Stimulated activated CD4-positive, alpha-beta T cell treated with anti-CD3 and anti-CD28 coated beads, Interleukin-4, amount 100 ng/mL, for 4 hours (primary cell): ENCODE data around the gene ZNF585A.
A peak's percentile ranks its signal among the peaks of the same experiment; 100 is the strongest.
"Not testable (repeated sequence)": the region's sequence is repeated elsewhere in the genome, so short reads cannot be mapped to it uniquely, and the experiment has no call there.

Experiments
- DNase-seq, 2 experiments: peaks; one replicate each; pipeline ENCODE4 v3.0.0-alpha.2; 2020

The ZNF585A gene

DNA sequence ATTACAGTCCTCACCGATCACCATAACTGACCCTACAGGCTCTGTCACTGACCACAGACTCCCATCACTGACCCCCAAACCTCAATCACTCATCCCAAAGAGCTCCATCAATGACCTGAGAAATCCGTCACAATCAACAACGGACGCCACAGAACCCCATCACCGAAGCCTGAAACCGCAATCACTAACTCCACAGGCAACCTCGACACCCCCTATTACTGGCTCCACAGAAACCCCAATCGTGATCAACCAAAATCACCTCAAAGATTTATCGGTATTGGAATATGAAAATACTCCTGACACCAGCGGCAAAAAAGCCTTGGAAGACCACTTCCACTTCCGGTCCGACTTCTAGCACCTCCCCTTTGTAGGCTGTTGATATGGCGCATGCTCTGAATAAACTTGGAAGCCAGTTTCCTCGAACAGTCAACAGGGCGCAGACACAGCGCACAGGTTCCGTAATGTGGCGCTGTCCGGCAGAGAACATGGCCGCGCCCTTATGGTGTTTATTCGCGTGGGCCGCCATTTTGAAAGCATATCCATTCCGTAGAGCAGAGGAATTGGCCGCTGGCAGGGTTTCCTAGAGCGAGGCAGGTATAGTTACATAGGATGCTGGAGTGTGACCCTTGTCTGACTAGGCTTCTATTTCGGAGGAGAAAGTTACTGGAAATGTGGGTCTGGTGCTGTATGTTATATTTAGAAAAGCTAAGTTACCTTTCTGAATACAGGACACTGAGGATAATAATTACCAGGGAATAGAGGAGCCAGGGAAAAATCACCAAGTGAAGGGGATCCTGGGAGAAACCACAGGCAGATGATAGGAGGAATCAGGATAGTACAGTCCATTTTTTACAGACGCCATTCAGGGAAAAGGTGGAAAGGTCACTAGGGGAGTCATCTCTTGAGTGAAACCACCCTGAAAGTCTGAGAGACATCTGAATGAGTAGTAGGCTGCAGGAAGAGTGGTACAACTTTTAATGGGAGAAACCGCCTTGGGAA, at the start of gene ZNF585A:
ZNF585A (minus strand) TSS at position 328 of the 999 bp plus-strand sequence. CDS start 2,785 bp downstream, outside the sequence.
- peak; percentile 81 to 91 for DNase-seq

DNA sequence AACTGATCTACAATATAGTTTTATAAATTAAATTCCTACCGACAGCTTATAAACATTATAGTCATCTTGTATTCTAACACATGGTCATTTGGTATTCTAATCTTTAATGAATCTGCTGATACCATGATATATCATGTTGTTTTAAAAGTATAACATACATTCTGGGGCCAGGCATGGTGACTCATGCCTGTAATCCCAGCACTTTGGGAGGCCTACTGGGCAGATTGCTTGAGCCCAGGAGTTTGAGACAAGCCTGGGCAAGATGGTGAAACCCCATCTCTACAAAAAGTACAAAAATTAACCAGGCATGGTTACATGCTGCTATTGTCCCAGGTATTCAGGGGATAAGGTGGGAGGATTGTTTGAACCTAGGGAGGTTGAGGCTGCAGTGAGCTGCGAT, 48.6 kb upstream of the ZNF585A start:
- DNase-seq: no peak

DNA sequence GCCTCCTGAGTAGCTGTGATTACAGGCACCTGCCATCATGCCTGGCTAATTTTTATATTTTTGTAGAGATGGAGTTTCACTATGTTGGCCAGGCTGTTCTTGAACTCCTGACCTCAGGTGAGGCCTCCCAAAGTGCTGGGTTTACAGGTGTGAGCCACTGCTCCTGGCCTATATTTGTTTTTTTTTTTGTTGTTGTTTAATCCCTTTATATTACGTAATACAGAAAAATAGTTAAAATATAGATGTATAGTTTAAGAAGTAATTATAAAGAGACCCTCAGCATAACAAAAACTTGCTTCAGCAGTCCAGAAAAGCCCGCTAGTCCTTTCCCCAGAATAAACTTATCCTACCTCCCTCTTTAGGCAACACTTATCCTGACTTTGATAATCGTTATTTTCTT, 47.9 kb upstream of the ZNF585A start:
- no peak for DNase-seq

DNA sequence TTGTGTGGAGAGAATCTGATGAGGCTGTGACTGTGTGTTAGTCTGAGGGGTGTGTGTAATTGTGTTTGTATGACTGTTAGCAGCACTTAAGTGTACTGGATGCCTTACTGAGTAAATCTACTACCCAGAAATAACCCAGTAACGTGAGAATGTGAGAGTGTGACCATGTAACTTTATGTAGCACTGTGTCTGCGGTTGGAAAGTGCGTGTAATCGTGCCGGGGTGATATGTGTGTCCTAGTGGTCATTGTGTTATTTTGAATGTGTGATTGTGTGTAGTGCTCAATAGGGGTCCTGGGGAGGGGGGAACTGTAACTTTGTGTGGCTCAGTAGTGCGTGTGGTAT, 46.1 kb upstream of the ZNF585A start:
- peak in 1 of 2 experiments; percentile 4 for DNase-seq

DNA sequence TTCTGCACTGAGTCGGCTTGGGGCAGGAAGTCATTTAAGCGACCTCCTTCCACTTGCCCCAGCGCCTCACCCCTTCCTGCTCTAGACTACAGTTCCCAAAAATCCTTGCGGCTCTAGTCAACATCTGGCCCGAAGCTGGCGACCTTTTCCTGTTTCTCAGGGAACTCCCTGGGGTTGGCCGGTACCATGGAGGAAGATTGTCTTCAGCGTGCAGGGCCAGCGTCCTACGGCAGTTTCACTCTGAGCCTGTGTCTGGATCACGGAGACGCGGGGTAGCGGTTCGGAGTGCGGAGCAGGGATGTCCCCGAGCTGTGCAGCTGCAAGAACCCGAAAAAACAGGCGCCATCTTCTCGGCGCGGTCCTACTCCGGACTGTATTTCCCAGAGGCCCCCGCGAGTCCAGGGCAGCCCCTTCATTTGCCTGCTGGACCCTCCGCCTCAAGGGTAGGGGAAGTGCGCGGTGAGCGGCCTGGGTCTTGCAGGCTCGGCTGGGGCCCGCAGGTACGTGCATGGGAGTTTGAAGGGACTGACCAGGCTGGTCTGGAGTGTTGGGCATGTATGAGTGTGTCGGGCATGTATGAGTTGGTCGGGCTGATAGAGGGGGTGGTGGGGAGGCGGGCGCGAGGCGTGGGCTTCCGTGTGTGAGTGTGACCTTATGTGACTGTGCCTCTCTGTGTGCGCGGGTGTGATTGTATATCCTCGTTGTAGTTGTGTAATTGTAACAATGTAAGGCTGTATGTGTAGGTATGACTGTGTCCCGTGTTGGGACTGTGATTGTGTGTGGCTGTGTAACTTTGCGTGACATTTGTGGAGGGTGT, 45.5 kb upstream of the ZNF585A start, which contains the start of gene ZNF383:
ZNF383 (plus strand) TSS at position 440 of the 817 bp plus-strand sequence. CDS start 12,240 bp downstream, outside the sequence.
- peak; percentile 79 to 81 for DNase-seq

DNA sequence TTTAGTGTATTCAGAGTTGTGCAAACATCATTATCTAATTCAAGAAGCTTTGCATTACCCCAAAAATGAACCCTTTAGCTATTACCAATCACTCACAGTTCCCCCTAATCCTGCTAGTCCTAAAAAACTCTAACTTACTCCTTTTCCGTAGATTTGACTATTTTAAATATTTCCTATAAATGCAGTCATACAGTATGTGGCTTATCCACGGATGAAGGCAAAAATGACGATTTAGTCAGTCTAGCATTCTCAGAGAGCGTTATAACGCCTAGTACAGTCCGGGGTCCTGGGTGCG, 44.9 kb upstream of the ZNF585A start:
- DNase-seq: no peak

DNA sequence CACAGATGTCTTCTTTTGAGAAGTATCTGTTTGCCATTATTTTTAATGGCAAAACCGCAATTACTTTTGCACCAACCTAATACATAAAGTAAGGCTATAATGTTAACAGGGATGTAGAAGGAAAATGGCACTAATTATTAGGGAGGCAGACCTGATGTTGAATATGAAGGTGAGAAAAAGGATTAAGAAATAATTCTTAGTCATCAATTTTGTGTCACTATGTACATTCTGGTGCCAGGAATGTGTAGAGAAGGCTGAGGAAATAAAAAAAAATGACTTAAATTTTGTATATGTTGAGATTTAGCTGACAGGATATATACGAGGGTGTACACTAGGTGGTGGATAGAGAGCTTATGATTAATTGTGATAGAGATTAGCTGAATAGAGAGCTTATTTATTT, 25.3 kb upstream of the ZNF585A start:
- no peak for DNase-seq

DNA sequence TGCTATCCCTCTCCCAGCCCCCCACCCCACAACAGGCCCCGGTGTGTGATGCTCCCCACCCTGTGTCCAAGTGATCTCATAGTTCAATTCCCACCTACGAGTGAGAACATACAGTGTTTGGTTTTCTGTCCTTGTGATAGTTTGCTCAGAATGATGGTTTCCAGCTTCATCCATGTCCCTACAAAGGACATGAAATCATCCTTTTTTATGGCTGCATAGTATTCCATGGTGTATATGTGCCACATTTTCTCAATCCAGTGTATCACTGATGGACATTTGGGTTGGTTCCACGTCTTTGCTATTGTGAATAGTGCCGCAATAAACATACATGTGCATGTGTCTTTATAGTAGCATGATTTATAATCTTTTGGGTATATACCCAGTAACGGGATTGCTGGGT, 24.6 kb upstream of the ZNF585A start:
- not testable (repeated sequence) for DNase-seq

DNA sequence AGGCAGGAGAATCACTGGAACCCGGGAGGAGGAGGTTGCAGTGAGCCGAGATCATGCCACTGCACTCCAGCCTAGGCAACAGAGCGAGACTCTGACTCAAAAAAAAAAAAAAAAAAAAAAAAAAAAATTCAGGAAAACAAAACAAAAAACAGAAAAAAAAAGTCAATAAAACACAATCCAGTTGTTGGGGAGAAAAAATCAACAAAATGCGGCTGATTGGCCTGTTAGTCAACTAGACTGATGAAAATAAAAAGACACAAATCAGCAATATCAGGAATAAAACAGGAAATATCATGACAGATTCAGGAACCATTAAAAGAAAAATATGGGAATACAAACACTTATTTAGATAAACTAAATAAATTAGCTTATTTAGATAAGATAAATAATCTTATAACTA, 22.8 kb upstream of the ZNF585A start:
- not testable (repeated sequence) for DNase-seq

DNA sequence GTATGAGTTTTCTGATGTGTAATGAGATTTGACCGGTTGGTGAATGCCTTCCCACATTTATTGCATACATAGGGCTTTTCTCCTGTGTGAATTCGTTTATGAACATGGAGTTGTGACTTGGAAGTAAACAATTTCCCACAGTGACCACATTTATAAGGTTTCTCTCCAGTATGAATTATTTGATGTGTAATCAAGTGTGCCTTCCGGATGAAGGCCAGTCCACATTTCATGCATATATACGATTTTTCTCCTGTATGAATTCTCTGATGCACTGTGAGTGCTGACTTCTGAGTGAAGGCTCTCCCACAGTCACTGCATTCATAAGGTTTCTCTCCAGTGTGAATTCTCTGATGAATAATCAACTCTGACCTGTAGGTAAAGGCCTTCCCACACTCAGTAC, 13.6 kb upstream of the ZNF585A start:
- not testable (repeated sequence) for DNase-seq

DNA sequence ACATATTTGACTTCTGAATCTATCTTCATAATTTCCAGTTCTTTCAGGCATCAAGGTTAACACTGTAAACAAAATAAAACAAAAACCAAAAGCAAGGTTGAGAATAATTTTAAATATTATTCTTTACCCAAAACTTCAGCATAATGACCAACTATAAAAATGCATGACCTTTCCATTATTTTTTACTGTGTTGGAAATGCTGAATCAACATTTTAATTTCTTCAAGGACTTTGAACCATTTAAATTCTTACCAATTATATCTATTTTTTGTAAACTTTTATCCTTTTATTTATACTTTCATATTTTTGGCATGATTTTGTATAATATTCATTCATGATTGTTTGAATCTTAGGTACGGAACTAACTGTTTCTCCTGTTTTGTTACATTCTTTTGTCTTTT, 6.9 kb downstream of the ZNF585A start:
- DNase-seq: no peak

DNA sequence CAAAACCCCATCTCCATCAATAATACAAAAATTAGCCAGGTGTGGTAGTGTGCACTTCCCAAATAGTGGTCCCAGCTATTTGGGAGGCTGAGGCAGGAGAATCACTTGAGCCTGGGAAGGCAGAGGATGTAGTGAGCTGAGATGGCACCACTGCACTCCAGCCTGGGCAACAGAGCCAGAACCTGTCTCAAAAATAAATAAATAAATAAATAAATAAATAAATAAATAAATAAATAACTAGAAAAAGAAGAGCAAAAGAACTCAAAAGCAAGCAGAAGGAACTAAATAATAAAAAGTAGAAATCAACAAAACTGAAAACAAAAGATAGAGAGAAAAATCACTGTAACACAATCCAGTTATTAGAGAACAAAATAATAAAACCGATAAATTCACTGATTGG, 12.3 kb downstream of the ZNF585A start:
- no peak for DNase-seq

DNA sequence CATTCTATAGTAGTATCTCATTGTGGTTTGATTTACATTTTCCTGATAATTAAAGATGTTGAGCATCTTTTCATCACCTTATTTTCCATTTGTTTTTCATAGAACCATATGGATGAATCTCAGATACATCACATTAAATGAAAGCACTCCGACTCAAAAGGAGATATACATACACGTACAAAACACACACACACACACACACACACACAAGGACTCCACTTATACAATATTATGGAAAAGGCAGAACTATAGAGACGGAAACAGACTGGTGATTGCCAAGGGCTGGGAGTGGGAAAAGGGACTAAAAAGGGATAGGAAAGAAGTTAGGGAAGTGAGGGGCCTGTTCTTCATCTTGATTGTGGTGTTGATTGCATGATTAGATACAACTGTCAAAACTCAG, 24.3 kb downstream of the ZNF585A start:
- DNase-seq: no peak

DNA sequence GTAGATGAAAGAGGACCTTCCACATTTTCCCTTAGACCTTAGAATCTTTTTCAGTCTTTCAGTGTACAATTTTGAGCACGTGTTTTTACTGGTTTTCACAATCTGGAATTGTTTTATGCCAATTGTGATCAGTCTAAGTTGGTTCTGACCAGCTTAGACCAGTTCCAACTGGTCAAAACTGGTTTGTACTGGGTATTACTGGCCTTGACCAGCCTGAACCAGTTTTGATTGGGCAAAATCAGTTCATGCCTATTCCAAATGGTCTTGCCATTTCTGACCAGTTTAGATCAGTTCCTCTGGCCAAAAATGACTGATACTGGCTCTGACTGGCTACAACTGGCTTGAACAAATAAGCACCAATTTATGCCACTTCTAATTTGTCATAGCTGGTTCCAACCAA, 36.4 kb downstream of the ZNF585A start:
- no peak for DNase-seq

DNA sequence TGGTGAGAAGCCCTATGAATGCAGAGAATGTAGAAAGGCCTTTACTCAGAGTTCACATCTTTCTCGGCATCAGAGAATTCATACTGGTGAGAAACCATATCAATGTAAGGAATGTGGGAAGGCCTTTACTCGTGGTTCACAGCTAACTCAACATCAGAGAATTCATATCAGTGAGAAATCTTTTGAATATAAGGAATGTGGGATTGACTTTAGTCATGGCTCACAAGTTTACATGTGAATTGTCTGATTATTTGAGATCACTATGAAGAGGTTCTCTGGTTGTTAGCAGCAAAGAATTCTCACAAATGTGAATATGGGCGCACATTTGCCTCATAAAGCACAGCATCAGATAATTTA, 43.7 kb downstream of the ZNF585A start:
- no peak for DNase-seq

DNA sequence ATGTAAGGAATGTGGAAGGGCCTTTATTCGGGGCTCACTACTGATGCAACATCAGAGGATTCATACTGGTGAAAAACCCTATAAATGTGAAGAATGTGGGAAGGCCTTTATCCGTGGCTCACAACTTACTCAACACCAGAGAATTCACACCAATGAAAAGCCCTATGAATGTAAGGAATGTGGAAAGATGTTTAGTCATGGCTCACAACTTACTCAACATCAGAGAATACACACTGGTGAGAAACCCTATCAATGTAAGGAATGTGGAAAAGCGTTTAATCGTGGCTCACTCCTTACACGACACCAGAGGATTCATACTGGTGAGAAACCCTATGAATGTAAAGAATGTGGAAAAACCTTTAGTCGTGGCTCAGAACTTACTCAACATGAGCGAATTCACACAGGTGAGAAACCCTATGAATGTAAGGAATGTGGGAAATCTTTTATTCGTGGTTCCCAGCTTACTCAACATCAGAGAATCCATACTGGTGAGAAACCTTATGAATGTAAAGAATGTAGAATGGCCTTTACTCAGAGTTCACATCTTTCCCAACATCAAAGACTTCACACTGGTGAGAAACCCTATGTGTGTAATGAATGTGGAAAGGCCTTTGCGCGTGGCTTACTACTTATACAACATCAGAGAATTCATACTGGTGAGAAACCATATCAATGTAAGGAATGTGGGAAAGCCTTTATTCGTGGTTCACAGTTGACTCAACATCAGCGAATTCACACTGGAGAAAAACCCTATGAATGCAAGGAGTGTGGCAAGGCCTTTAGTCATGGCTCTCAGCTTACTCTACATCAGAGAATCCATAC, 44.3 kb downstream of the ZNF585A start:
- no peak for DNase-seq

DNA sequence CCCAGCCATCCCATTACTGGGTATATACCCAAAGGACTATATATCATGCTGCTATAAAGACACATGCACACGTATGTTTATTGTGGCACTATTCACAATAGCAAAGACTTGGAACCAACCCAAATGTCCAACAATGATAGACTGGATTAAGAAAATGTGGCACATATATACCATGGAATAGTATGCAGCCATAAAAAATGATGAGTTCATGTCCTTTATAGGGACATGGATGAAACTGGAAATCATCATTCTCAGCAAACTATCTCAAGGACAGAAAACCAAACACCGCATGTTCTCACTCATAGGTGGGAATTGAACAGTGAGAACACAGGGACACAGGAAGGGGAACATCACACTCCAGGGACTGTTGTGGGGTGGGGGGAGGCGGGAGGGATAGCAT, 50.4 kb downstream of the ZNF585A start:
- not testable (repeated sequence) for DNase-seq

DNA sequence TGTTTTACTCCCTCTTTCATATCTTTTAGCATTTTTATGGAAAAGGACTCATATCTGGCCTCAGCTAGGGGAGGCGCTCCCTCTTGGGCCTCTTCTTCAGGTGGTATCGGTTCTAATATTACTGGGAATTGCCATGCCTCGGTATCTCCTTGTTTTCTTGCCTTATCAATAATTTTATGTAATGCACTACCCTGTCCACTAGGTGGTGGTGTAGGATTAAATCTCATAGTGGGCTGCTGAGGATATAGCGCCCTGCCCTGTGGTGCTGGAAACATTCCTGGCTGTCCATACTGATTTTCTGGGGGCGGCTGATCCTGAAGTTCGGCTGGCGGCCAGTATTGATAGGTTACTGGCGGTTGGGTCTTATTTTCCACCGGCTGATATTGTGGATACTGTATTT, 58.5 kb downstream of the ZNF585A start:
- no peak for DNase-seq

DNA sequence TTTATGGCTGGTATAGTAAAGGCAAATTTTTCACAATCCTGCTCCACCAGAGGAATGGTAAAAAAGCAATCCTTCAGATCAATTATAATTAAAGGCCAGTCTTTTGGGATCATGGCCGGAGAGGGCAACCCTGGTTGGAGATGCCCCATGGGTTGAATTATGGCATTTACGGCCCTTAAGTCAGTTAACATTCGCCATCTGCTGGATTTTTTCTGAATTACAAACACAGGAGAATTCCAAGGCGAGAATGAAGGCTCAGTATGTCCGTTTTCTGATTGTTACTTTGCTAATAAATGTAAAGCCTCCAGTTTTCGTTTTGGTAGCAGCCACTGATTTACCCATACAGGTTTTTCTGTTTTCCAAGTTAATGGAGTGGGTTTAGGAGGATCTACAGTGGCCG, 60.7 kb downstream of the ZNF585A start:
- not testable (repeated sequence) for DNase-seq

DNA sequence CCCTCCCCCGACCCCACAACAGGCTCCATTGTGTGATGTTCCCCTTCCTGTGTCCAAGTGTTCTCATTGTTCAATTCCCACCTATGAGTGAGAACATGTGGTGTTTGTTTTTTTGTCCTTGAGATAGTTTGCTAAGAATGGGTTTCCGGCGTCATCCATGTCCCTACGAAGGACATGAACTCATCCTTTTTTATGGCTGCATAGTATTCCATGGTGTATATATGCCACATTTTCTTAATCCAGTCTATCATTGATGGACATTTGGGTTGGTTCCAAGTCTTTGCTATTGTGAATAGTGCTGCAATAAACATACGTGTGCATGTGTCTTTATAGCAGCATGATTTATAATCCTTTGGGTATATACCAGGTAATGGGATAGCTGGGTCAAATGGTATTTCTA, 68.4 kb downstream of the ZNF585A start:
- not testable (repeated sequence) for DNase-seq

DNA sequence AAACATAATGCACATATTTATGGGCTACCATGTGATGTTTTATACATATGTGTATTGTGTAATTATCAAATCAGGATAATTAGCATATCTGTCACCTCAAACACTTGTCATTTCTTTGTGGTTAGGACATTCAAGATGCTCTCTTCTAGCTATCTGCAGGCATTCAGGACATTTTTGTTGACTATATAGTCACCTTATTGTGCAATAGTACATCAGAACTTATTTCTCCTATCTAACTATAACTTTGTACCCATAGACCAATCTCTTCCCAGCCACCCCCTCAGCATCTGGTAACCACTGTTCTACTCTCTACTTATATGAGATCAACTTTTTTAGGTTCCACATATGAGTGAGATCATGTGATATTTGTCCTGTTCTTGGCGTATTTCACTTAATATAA, 73.9 kb downstream of the ZNF585A start:
- DNase-seq: no peak

DNA sequence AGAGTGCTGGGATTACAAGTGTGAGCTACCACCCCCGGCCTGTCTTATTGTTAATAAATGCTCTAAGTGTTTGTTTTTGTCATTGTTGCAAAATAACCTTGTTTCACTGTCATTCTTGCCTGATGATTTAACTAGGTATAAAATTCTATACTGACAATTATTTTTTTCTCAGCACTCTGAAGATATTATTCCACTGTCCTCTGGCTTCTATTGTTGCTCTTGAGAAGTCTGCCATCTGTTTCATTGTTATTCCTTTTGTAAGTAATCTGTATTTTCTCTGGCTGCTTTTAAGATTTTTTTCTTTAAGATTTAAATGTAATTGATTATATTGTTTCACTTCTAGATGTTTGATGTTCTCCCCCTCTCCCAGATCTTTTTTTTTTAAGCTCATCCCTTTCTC, 76.6 kb downstream of the ZNF585A start:
- DNase-seq: no peak
